ENCODE results near the gene TMEM132D. TPM values are rescaled to one million over a fixed set of nuclear protein-coding genes. Genes with fewer than 3 reads are reported as not detected.

TMEM132D gene
- total and polyA plus RNA-seq, 4 donors, result 0.01 to 0.14 (median 0.08) TPM

DNA sequence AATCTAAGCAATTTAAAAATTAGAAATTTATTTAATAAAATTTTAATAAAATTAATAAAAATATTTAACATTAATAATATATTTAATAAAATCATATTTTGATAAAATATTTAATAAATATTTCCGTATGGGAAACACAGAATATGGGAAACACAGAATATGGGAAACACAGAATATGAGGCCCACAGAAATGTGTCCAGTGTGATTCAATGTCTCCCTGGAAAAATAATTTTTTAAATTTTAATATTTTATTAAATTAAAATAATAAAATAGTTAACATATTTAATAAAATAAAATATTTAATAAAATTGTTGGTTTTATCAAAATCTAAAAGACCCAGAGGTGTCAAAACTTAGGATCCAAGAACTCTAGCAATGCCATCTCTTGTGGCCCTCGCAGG lies 186.4 kb downstream of the TMEM132D start:
- Histone ChIP-seq H3K4me1 (ENCODE audit: control insufficient read depth in 4 of 4, insufficient read depth in 4 of 4, low read length in 3 of 4) (no peaks in the 10 kb centered on the region), H3K27me3 (ENCODE audit: control insufficient read depth in 4 of 4, insufficient read depth in 4 of 4, low read length in 3 of 4) (peaks cover 0 to 4% (median 1%) of the 10 kb centered on the region in 4 donors), H3K36me3 (ENCODE audit: control insufficient read depth in 4 of 4, insufficient read depth in 3 of 4, low read depth in 1 of 4, low read length in 3 of 4) (no peaks in the 10 kb centered on the region), H3K27ac (ENCODE audit: low read depth in 1 of 2, low read length in 2 of 2) (no peak overlapping the region), H3K9me3 (ENCODE audit: control insufficient read depth in 4 of 4, low read length in 3 of 4) (peaks cover 0 to 2% (median 0%) of the 10 kb centered on the region in 4 donors), H3K9ac (ENCODE audit: low read depth in 1 of 2, low read length in 2 of 2) (no peak overlapping the region), H3K4me3 (ENCODE audit: low read depth in 1 of 3, low read length in 3 of 3) (no peak overlapping the region)
- TF ChIP-seq, protein P1, sequence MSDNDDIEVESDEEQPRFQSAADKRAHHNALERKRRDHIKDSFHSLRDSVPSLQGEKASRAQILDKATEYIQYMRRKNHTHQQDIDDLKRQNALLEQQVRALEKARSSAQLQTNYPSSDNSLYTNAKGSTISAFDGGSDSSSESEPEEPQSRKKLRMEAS (IDR thresholded peaks at IDR 0.05), result no peak
- TF ChIP-seq RXRA (IDR thresholded peaks at IDR 0.05), result no peak
- no peak for TF ChIP-seq ZBTB33 (IDR thresholded peaks at IDR 0.05)
- TF ChIP-seq FOXA1 (IDR thresholded peaks at IDR 0.05), result no peak
- TF ChIP-seq JUND (IDR thresholded peaks at IDR 0.05), result no peak
- TF ChIP-seq ATF3 (IDR thresholded peaks at IDR 0.05), result no peak
- TF ChIP-seq REST (IDR thresholded peaks at IDR 0.05), result no peak
- no peak for TF ChIP-seq FOXA2 (IDR thresholded peaks at IDR 0.05)
- TF ChIP-seq, protein P2, sequence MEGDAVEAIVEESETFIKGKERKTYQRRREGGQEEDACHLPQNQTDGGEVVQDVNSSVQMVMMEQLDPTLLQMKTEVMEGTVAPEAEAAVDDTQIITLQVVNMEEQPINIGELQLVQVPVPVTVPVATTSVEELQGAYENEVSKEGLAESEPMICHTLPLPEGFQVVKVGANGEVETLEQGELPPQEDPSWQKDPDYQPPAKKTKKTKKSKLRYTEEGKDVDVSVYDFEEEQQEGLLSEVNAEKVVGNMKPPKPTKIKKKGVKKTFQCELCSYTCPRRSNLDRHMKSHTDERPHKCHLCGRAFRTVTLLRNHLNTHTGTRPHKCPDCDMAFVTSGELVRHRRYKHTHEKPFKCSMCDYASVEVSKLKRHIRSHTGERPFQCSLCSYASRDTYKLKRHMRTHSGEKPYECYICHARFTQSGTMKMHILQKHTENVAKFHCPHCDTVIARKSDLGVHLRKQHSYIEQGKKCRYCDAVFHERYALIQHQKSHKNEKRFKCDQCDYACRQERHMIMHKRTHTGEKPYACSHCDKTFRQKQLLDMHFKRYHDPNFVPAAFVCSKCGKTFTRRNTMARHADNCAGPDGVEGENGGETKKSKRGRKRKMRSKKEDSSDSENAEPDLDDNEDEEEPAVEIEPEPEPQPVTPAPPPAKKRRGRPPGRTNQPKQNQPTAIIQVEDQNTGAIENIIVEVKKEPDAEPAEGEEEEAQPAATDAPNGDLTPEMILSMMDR (IDR thresholded peaks at IDR 0.05; ENCODE audit: low read depth, low read length, missing input control), result no peak
- no peak for TF ChIP-seq SP1 (IDR thresholded peaks at IDR 0.05)
- TF ChIP-seq HNF4G (IDR thresholded peaks at IDR 0.05), result no peak
- TF ChIP-seq YY1 (IDR thresholded peaks at IDR 0.05), result no peak
- TF ChIP-seq EGR1 (IDR thresholded peaks at IDR 0.05; ENCODE audit: low read depth in 2 of 2), result no peak
- no peak for TF ChIP-seq HNF4A (conservative IDR thresholded peaks at IDR 0.05)
- no peak for TF ChIP-seq TAF1 (conservative IDR thresholded peaks at IDR 0.05)
- no peak for TF ChIP-seq RAD21 (IDR thresholded peaks at IDR 0.05)
- no peak for TF ChIP-seq GABPA (IDR thresholded peaks at IDR 0.05 in 1 of 2, conservative IDR thresholded peaks at IDR 0.05 in 1 of 2)
- no peak for TF ChIP-seq NR2F2 (IDR thresholded peaks at IDR 0.05)
- no peak for DNase-seq (ENCODE audit: low spot score)
- WGBS, result 76% methylated on average over 2 of the region's 2 CpGs

Data from liver (tissue), 9 donors.